MM.1S (cell line): ENCODE measurements around the gene S100A7A.

Source experiments
- EZH2 ChIP-seq: fragments of 300-600 bp; sonication (generic); optimal IDR thresholded peaks from 2 replicates; pipeline ENCODE3; 2017; ENCODE audit warnings: low read depth, mild to moderate bottlenecking, antibody characterized with exemption, low read length, mixed read lengths
- TF ChIP-seq, protein P1 (sequence below): fragments of 300-600 bp; sonication (generic); IDR thresholded peaks from 2 replicates; pipeline ENCODE4 v1.5.1; 2016; ENCODE audit warnings: antibody characterized with exemption, low read length, mixed read lengths

DNA sequence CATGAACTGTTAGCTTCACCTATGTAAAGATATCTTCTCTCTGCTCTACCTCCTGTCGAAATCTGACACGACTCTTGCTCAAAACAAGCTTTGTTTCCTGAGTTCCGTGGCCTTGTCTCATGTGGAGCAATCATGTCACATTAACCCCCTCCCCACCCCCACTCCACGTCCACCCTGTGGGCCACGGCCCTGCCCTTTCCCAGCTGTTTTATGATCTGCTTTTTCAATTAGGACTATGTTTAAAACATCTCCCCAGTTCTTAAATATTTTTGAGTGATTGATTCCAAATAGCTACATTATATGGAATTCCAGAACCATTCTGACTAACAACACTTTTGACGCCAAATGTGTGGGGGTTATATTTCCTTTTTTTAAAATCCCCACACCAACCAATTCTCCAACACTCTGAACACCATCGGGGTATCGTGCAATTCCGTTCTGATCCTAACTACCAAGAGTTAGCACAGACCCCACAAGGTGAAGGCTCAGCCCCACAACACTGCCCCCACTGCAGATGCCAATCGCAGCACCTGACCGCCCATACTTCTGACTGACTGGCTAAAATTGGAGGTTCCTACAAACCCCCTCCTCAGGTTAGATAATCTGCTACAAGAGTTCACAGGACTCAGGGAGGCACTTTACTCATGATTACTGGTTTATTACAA, 12.8 kb upstream of the S100A7A start:
- TF ChIP-seq, protein P1, sequence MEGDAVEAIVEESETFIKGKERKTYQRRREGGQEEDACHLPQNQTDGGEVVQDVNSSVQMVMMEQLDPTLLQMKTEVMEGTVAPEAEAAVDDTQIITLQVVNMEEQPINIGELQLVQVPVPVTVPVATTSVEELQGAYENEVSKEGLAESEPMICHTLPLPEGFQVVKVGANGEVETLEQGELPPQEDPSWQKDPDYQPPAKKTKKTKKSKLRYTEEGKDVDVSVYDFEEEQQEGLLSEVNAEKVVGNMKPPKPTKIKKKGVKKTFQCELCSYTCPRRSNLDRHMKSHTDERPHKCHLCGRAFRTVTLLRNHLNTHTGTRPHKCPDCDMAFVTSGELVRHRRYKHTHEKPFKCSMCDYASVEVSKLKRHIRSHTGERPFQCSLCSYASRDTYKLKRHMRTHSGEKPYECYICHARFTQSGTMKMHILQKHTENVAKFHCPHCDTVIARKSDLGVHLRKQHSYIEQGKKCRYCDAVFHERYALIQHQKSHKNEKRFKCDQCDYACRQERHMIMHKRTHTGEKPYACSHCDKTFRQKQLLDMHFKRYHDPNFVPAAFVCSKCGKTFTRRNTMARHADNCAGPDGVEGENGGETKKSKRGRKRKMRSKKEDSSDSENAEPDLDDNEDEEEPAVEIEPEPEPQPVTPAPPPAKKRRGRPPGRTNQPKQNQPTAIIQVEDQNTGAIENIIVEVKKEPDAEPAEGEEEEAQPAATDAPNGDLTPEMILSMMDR, result no peak
- TF ChIP-seq EZH2, result no peak
